Pons (tissue), 1 donor: ENCODE measurements around the gene ZBTB25.

Source experiments
- DNase-seq: peaks from one replicate; pipeline ENCODE4 v3.0.0-alpha.2; 2016; ENCODE audit warnings: low spot score

Gene ZBTB25

GRCh38 chr14:64475585-64476273 is 27.9 kb downstream of the ZBTB25 start:
- no peak for DNase-seq

DNA sequence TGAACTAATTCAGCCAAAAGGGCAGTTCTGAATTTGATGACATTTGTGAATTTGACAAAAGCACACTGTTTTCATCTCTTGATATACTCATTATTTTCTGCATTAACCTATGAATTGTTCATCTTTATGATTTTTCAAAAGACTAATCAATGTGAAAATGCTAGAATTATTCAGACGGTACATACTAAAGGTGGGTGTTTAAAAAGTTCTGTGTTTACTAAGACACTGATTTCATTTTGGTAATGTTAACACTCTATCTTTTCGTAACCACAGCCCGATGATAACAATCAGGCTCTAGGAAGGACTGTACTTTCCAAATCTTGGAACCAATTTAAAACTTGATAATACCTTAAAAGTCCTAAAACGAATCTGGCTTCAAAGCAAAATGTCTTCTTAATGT is 28.9 kb downstream of the ZBTB25 start:
- DNase-seq: no peak

- no peak for DNase-seq
These were observed 29.6 kb downstream of the ZBTB25 start for GRCh38 chr14:64474041-64474440.

- no peak for DNase-seq
These were observed 35.2 kb downstream of the ZBTB25 start for GRCh38 chr14:64468451-64468850.

DNA sequence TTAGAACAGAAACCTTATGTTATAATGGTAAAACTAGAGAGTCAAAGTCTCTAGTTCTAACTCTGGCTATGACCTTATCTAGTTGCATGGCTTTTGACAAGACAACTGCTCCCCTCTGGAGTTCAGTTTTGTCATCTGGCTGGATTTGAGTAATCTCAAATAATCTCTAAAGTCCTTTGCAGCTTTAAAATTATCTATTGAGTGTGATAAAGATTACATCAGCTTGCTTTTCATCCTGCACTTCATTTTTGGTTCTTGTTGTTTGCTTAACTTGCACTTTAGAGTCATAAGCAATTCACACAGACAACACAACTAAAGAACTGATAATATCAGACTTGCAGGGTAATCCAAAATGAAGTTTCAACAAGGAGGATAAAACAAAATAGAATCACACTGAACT is 36.1 kb downstream of the ZBTB25 start:
- no peak for DNase-seq

GRCh38 chr14:64467101-64467500 is 36.5 kb downstream of the ZBTB25 start:
- DNase-seq: no peak

DNA sequence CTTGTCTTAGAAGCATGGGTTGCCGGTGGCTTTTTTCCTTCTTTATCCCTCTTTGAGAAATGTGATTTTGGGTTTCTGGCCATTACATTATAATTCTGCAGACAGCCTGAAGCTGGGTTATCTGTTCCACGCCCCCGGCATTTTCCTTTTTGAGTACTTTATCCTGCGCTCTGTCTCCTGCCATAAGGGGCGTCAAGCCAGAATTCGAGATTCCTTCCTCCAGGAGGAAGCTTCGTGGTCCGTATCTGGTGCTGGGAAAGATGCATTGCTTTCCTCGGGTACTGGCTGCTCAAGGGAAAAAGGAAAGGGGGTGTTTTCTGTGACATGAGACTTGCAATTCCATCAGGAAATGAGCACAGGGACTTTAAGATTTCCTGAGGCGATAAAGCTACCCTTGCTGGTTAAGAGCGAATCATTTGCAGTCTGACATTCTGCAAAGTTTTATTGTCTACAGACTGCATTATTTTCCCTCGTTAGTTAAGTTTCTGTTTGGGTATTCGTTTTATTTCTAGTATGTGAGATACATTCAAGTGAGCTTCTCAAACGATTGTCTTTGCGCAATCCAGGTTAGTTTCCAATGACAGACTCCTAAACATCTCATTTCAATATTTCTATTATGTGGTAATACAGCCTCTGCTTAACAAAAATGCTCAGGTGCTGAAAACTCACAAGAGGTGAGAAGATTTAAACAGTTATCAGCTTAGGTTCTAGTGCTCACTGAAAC is 37.6 kb downstream of the ZBTB25 start:
- peak; percentile 19 for DNase-seq

DNA sequence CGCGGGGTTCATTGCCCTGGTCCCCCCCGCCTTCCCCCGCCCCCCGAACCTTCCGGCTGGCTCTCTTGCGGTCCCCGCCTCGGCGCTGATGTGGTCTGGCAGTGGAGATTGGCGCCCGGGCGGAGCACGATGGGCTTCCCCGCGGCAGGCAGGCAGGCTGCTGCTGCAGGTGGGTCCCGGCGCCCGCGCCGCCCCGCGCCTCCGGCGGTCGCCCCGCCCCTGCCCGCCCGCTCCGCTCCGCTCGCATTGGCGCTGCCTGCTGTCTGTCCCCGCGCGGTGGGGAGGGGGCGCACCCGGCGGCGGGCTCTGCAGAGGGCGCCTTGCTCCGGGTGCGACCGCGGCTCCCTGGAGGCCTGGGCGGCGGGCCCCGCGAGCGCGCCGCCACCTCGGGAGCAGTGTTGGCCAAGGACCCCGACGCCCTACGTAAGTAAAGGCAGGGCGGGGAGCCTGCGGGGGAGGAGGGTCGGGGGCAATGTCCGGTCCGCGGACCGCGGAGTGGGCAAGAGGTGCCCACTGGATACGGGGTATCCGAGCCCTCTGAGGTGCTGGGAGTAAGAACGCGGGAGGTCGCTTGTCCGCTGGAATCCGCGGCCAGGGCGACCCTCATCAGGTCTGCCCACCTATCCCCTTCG is 38.3 kb downstream of the ZBTB25 start, which contains the start of gene AKAP5:
AKAP5 (plus strand) TSS at position 309 of the 632 bp plus-strand sequence. CDS start 2,896 bp downstream, outside the sequence.
- peak; percentile 28 for DNase-seq

- DNase-seq: no peak
These were observed 39.0 kb downstream of the ZBTB25 start for GRCh38 chr14:64464651-64465050.

GRCh38 chr14:64463873-64464272 is 39.8 kb downstream of the ZBTB25 start:
- DNase-seq: no peak

GRCh38 chr14:64463195-64463594 is 40.4 kb downstream of the ZBTB25 start:
- DNase-seq: no peak

- DNase-seq: no peak
These were observed 42.4 kb downstream of the ZBTB25 start for GRCh38 chr14:64461221-64461620.

GRCh38 chr14:64459405-64460136 is 44.1 kb downstream of the ZBTB25 start:
- DNase-seq: no peak

- DNase-seq: no peak
These were observed 49.0 kb downstream of the ZBTB25 start for GRCh38 chr14:64454671-64455070.

DNA sequence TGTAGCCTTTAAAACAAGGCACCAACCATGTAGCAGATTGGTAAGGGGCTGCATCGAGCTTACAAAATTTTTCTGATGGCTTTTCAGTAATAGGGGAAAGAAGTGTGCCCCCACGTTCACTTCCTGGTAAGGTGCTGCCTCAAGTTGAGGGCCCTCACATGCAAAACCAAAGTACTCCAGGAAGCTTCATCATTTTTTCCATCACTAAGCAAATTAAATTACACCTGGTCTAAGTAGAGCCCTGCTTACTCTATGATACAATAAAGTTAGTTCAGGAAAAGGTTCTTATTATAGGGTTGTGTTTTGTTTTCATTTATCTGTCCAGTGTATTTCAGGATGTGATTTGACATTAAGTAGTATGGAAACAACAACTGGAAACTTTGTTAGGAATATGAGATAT is 53.4 kb downstream of the ZBTB25 start:
- DNase-seq: no peak

DNA sequence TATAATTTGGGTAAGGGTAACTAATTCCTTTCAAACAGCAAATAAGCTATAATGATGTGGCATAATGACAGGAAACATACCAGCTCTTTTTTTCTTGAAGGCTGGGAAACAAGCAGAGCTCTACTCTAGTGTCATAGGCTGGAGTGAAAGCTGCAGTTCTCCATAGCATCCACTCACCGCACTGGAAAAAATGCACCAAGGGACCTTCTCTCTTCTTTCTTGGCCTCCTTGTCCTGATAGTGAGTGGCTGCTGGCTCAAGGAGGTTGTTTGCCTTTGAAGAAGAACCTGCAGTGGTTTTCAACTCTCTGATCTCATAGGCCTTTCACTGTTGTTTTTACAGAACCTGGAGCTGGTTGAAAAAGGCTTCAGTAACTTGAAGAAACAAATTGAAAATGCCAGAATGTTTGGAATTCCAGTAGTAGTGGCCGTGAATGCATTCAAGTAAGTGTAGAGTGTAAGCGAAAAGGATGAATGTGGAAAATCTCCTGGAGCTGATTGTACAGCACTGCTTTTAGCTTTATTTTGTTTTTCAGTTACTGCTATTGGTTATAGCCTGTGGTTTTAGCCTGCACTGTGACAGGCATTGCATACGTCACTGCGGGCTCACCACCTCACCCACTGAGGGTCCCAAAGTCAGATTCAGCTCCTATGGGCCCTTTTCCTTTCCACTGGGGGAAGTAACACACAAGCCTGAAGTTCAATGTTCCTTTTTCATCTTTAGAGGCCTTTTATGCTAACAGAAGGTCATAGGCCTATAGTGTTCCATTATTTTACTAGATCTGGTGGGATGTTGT is 55.6 kb downstream of the ZBTB25 start:
- no peak for DNase-seq

GRCh38 chr14:64444984-64445845 is 58.4 kb downstream of the ZBTB25 start:
- DNase-seq: no peak

DNA sequence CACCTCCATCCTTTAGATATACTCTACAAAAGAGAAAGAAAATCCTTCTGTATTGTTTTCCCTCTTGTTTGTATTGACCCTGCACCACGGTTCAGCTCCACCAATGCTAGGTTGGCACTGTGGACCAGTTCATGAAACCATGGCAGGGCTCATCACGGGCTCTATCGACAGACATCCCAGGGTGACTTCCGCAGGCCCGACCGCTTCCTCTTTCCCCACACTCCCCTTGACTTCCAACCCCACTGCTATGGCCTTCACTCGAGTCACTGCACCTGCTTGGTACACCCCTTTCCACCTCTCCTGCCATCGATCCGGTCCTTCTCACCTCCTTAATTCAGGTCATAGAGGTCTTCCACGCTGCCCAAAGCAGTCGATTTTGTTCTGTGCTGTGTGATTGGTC is 59.5 kb downstream of the ZBTB25 start:
- DNase-seq: no peak

DNA sequence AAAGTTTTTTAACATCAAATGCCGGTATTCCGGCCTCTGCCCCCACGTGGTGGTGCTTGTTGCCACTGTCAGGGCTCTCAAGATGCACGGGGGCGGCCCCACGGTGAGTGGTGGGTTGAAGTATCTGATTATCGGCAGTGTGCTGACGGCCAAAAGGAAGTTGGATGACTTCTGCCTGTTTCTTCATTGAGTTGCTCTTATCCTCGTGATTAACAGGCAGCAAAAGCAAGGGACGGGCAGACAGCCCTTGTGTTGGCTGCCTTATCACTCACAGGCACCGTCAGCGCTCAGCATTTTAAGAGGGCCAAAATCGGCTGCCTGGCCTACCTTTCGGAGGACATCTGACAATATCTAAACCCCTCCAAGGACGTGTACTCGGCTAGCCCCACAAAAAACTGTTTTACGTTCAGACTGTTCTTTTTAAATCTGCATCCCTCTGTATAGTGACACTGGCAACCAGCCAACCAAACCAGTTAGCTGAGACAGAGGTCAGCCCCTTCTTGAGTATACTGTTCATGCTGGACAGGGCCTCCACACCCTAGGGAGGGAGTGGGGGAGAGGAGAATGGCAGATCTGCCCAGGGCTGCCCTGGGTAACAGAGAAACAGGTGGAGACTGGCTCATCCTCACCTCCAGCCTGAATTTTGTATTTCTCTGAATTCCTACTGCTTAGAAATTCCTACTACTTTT is 61.2 kb downstream of the ZBTB25 start:
- DNase-seq: no peak

DNA sequence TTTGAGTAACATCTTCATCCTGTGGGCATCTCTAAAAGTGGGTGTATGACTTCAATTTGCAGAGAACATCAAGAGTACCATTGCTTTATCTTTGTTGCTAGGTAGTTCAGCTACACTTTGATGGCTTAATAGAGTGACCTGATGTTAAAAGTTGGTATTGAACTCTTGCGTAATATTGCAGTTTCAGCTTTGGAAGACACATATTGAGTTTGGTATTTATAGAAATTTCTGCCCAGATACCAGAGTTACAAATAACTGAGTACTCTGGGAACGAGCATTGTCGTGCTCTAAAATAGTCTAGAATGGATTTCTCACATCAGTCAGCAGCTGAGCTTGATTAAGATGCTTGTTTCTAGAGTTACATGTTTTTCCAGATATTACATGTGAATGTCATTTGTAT is 63.1 kb downstream of the ZBTB25 start:
- DNase-seq: no peak
